GM12874 (cell line): Measurements from ENCODE around the gene C9orf43.

Experiments
- TF ChIP-seq, protein P1 (sequence below): IDR thresholded peaks from 2 replicates; pipeline ENCODE4 v1.5.1; 2011; ENCODE audit warnings: low read depth, mild to moderate bottlenecking, control low read depth, low read length, moderate library complexity; ENCODE audit not compliant: insufficient read depth

C9orf43 gene

DNA sequence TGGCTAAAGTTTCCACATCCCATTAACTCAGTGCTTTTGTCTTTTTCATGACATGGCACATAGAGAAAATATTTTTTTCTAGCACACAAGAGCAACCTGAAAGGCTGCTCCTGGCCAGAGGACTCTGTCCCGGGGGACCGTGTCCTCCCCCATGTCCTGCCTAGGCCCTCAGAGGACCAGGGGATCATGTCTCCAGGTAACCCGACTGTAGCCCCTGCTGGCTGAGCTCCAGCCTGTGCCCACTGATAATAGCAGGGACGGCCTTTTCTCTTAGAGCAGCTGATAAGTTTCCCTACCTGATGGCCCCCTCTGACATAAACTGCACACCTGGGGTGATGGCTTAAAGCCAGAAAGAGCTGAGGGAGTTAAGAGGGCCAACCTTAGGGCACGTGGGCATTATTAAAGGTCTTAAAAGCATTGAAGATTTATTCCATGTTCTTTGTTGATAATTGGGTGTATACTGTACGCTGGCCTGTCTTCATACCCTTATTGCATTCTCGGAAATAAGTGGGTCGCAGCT lies 39.7 kb upstream of the C9orf43 start:
- TF ChIP-seq, protein P1, sequence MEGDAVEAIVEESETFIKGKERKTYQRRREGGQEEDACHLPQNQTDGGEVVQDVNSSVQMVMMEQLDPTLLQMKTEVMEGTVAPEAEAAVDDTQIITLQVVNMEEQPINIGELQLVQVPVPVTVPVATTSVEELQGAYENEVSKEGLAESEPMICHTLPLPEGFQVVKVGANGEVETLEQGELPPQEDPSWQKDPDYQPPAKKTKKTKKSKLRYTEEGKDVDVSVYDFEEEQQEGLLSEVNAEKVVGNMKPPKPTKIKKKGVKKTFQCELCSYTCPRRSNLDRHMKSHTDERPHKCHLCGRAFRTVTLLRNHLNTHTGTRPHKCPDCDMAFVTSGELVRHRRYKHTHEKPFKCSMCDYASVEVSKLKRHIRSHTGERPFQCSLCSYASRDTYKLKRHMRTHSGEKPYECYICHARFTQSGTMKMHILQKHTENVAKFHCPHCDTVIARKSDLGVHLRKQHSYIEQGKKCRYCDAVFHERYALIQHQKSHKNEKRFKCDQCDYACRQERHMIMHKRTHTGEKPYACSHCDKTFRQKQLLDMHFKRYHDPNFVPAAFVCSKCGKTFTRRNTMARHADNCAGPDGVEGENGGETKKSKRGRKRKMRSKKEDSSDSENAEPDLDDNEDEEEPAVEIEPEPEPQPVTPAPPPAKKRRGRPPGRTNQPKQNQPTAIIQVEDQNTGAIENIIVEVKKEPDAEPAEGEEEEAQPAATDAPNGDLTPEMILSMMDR, result no peak

DNA sequence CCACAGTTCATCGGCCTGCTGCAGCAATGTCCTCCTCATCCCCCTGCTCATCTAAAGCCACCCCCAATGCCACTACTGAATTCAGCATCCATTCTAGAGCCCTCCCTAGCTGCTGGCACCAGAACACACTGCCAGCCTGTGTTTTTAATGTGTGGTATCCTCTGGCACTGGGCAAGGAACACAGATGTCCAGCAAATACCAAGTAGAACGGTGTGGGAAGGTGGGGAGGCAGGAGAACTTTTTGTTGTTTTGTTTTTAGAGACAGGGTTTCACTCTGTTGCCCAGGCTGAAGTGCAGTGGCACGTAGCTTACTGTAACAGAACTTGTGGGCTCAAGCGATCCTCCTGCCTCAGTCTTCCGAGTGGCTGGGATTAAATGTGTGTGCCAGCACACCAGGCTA lies 38.5 kb upstream of the C9orf43 start:
- TF ChIP-seq, protein P1, result no peak

DNA sequence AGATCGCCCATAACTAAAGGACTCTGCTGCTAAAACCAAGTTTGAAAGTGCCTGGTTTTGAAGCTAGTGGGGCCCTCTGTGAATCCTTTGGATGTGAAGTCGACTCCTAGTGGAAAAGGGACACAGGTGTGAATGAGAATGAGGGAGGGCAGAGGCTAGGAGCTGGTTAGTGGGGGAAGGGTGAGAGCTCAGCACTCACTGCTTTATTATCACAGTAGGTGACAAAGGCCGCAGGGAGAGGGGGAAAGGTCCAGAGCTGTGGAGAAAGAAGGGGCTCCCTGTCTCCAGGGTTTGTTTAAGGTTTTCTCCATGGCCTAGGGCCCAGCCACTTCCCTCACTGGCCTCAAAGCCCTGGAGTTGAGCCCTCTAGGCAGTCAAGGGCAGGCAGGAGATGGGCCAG lies 37.3 kb upstream of the C9orf43 start:
- TF ChIP-seq, protein P1, result no peak

DNA sequence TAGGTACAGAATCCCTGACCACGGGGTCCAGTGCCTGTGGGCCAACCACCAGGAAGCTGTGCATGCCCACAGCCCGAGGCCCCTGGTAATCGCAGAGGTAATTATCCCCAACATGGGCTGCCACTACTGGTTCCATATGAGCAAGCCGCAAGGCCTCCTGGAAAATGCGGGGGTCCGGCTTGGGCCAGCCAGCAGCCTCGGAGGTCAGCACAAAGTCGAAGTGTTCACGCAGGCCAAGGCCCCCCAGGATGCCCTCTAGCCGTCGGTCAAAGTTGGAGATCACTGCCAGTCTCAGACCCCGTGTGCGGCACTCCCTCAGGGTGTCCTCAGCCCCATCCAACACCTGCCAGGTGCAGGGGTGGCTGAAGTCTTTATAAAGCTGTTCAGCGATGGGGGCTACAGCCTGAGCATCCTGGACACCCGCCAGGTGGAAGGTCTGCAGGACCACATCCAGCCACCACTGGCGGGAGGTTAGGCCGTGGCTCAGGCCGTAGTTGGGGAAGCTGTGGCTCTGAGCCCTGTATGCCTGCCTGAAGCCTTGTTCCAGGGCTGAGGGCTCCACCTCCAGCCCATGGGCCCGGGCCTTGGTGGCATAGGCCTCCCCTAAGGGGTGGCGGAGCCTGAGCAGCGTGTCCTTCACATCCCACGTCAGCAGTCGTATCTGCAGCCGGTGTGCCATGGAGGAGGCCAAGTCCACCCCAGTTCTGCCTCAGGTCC lies 36.7 kb upstream of the C9orf43 start:
- TF ChIP-seq, protein P1, result no peak

DNA sequence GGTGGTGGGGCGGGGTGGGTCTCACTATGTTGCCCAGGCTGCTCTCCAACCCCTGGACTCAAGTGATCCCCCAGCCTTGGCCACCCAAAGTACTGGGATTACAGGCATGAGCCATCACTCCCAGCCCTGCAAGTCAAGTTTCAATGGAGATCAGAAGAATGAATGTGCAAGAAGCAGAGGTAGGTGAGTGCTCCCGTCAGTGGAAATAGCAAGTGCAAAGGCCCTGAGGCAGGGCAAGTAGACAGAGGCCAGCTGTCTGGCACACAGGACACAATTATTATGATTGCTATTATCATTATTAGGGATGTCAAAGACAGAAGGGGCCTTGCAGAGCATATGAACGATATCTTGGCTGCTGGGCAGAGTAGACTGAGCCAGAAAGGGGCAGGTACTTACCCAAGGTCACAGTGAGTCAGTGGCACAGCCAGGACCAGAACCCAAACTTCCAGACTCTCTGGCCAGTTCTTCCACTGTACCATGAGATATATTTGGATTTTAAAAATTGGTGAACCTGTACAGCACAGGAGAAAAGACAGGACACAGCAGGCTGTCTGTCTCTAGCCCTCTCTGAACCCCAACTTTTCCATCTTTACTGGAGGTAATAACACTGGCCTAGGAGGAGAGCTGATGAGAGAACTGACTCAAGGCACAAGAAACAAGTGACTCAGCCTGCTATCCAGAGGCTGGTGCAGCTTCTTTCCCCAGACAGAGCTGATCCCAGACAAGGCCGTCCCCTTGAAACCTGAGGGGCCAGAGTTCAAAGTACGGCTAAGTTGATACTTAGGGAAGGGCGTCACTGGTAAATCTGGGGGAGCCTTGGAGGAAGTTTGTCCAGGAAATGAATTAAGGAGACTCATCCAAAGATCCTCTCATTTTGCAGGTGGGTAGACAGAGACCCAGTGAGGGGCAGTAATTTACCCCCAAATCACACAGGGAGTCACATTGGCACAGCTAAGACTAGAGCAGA lies 35.2 kb upstream of the C9orf43 start:
- TF ChIP-seq, protein P1, result no peak

DNA sequence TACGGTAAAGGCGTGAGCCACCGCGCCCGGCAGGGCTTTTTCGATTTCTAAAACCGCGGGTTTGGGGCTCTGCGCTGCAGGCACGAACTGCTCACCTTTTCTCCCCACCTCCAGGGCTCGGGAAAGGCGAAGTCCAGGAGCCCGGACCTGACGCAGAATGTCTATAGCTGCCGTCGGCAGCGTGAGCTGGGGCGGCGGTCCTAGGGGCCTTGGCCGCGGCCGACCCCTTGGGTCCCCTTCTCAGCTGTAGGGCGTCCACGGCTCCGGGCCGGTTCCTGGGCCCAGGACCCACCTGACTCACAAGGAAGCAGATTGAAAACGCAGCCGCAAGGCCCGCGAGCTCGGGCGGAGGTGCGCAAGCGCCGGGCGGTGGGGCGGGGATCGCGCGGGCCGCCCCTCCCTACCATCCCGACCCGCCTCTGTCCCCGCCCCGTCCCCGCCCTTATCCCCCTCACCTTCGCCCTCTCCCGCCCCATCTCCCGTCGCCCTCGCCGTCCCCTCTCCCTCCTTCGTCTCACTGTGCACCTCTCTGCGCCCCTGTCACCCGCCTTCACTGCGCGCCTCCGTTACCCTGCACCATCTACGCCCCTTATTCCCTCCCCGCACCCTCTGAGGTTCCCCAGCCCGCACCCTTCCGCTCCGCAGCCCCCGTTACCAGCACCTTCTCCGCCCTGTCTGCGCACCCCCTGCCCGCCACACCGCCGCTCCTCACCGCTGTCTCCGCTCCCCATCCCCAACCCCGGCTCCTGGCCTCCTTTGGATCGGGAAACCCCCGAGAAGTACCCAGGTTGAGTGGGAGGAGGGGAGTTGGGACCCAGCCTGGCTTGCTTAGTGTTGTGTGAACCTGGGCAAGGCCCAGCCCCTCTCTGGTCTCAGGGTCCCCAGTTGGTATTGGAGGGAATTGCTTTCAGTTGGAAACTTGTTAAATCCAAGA lies 33.6 kb upstream of the C9orf43 start, which contains the start of gene HDHD3:
TSS of gene HDHD3 (minus strand) at position 353 of the 934 bp plus-strand sequence. CDS start 2,632 bp downstream, outside the sequence.
- TF ChIP-seq, protein P1, result no peak
